HEK293 (cell line): ENCODE data around the gene INHBB.

Source experiments
- CTCF ChIA-PET: fragments of 350-600 bp; formaldehyde crosslinking; extraction: SDS; loops from one replicate; lab custom pipeline; 2021; ENCODE audit warnings: antibody characterized with exemption; lab: Yijun Ruan, JAX
- POLR2A ChIA-PET: fragments of 300-600 bp; formaldehyde crosslinking; extraction: SDS; loops from one replicate; lab custom pipeline; 2020; ENCODE audit warnings: antibody characterized with exemption, inconsistent platforms; lab: Yijun Ruan, JAX
- H3K27ac ChIP-seq: fragments of 200-500 bp; sonication (Bioruptor generic); 2 replicates; pipeline ENCODE4 v1.5.1; 2014; ENCODE audit warnings: low read depth, low read length, control low read depth, inconsistent platforms; ENCODE audit errors: extremely low read depth
- H3K36me3 ChIP-seq, 2 experiments: fragments of 200-500 bp in 1 of 2; sonication (Bioruptor generic) in 1 of 2; 1 replicate in 1 of 2; 2 replicates in 1 of 2; pipeline ENCODE4 v1.5.1; 2014 to 2017; ENCODE audit warnings: inconsistent platforms in 2 of 2, low read length in 2 of 2; ENCODE audit not compliant: control insufficient read depth in 2 of 2, insufficient read depth in 1 of 2
- H3K4me1 ChIP-seq: fragments of 200-500 bp; sonication (Bioruptor generic); 2 replicates; pipeline ENCODE4 v1.5.1; 2014; ENCODE audit warnings: mild to moderate bottlenecking, low read length, inconsistent platforms; ENCODE audit not compliant: control insufficient read depth, insufficient read depth
- H3K4me3 ChIP-seq: 2 replicates; pipeline ENCODE4 v1.5.1; 2011; ENCODE audit warnings: low read depth, mild to moderate bottlenecking, control low read depth, low read length, moderate library complexity
- H3K9me3 ChIP-seq: fragments of 200-500 bp; sonication (Bioruptor generic); 2 replicates; pipeline ENCODE4 v1.5.1; 2014; ENCODE audit warnings: low read depth, low read length, inconsistent platforms; ENCODE audit not compliant: control insufficient read depth, insufficient read depth
- EGR2 ChIP-seq: fragments of 450-650 bp; formaldehyde crosslinking; IDR thresholded peaks from 2 replicates; pipeline ENCODE4 v1.5.1; 2016; ENCODE audit warnings: low read depth, missing biosample characterization, missing genetic modification characterization
- FEZF1 ChIP-seq: fragments of 450-650 bp; formaldehyde crosslinking; IDR thresholded peaks from 2 replicates; pipeline ENCODE4 v1.5.1; 2016; ENCODE audit warnings: missing biosample characterization, missing genetic modification characterization
- GLIS2 ChIP-seq: fragments of 450-650 bp; formaldehyde crosslinking; IDR thresholded peaks from 2 replicates; pipeline ENCODE4 v1.5.1; 2016; ENCODE audit warnings: missing biosample characterization, missing genetic modification characterization
- IKZF3 ChIP-seq: fragments of 450-650 bp; IDR thresholded peaks from 2 replicates; pipeline ENCODE4 v1.5.0; 2018; ENCODE audit warnings: missing biosample characterization, mild to moderate bottlenecking, missing genetic modification characterization, moderate library complexity
- KLF1 ChIP-seq: fragments of 450-650 bp; formaldehyde crosslinking; IDR thresholded peaks from 2 replicates; pipeline ENCODE4 v1.5.1; 2016; ENCODE audit warnings: missing biosample characterization, missing genetic modification characterization
- OSR2 ChIP-seq: fragments of 450-650 bp; formaldehyde crosslinking; IDR thresholded peaks from 2 replicates; pipeline ENCODE4 v1.5.1; 2016; ENCODE audit warnings: missing biosample characterization, missing genetic modification characterization
- TCF7L2 ChIP-seq: IDR thresholded peaks from 2 replicates; pipeline ENCODE4 v1.6.1; 2011; ENCODE audit warnings: low read depth, mild to moderate bottlenecking, inconsistent platforms, low read length, moderate library complexity, borderline replicate concordance
- YY2 ChIP-seq: fragments of 450-650 bp; formaldehyde crosslinking; IDR thresholded peaks from 2 replicates; pipeline ENCODE4 v1.5.1; 2016; ENCODE audit warnings: missing biosample characterization, missing genetic modification characterization
- ZBTB1 ChIP-seq: fragments of 450-650 bp; formaldehyde crosslinking; IDR thresholded peaks from 2 replicates; pipeline ENCODE4 v1.5.1; 2016; ENCODE audit warnings: missing biosample characterization, missing genetic modification characterization
- ZBTB7A ChIP-seq: fragments of 450-650 bp; formaldehyde crosslinking; IDR thresholded peaks from 2 replicates; pipeline ENCODE4 v1.5.1; 2016; ENCODE audit warnings: low read depth, missing biosample characterization, missing genetic modification characterization
- ZNF140 ChIP-seq: fragments of 450-650 bp; formaldehyde crosslinking; IDR thresholded peaks from 2 replicates; pipeline ENCODE4 v1.5.1; 2016; ENCODE audit warnings: missing biosample characterization, missing genetic modification characterization
- ZNF155 ChIP-seq: fragments of 450-650 bp; formaldehyde crosslinking; IDR thresholded peaks from 2 replicates; pipeline ENCODE4 v1.5.1; 2016; ENCODE audit warnings: missing biosample characterization, missing genetic modification characterization
- ZNF2 ChIP-seq: fragments of 450-650 bp; formaldehyde crosslinking; IDR thresholded peaks from 2 replicates; pipeline ENCODE4 v1.5.1; 2016; ENCODE audit warnings: missing biosample characterization, missing genetic modification characterization
- ZNF239 ChIP-seq: fragments of 450-650 bp; formaldehyde crosslinking; IDR thresholded peaks from 2 replicates; pipeline ENCODE4 v1.5.1; 2016; ENCODE audit warnings: missing biosample characterization, missing genetic modification characterization
- ZNF26 ChIP-seq: fragments of 450-650 bp; formaldehyde crosslinking; IDR thresholded peaks from 2 replicates; pipeline ENCODE4 v1.5.1; 2016; ENCODE audit warnings: missing biosample characterization, missing genetic modification characterization
- ZNF280D ChIP-seq: fragments of 450-650 bp; formaldehyde crosslinking; IDR thresholded peaks from 2 replicates; pipeline ENCODE4 v1.5.1; 2016; ENCODE audit warnings: missing biosample characterization, missing genetic modification characterization
- ZNF311 ChIP-seq: fragments of 450-650 bp; formaldehyde crosslinking; IDR thresholded peaks from 2 replicates; pipeline ENCODE4 v1.5.1; 2017; ENCODE audit warnings: missing biosample characterization, missing genetic modification characterization, borderline replicate concordance
- ZNF518A ChIP-seq: fragments of 450-650 bp; formaldehyde crosslinking; conservative IDR thresholded peaks from 2 replicates; pipeline ENCODE4 v1.5.1; 2016; ENCODE audit warnings: low read depth, missing biosample characterization, missing genetic modification characterization
- ZNF580 ChIP-seq: fragments of 450-650 bp; formaldehyde crosslinking; IDR thresholded peaks from 2 replicates; pipeline ENCODE4 v1.5.1; 2016; ENCODE audit warnings: missing biosample characterization, missing genetic modification characterization
- ZNF624 ChIP-seq: fragments of 450-650 bp; formaldehyde crosslinking; IDR thresholded peaks from 2 replicates; pipeline ENCODE4 v1.5.1; 2017; ENCODE audit warnings: missing biosample characterization, missing genetic modification characterization
- ZNF670 ChIP-seq: fragments of 450-650 bp; formaldehyde crosslinking; IDR thresholded peaks from 2 replicates; pipeline ENCODE4 v1.5.1; 2016; ENCODE audit warnings: missing biosample characterization, missing genetic modification characterization, low read depth
- ZNF768 ChIP-seq: fragments of 450-650 bp; formaldehyde crosslinking; IDR thresholded peaks from 2 replicates; pipeline ENCODE4 v1.5.1; 2018; ENCODE audit warnings: missing biosample characterization, mild to moderate bottlenecking, missing genetic modification characterization
- ZNF791 ChIP-seq: fragments of 450-650 bp; formaldehyde crosslinking; IDR thresholded peaks from 2 replicates; pipeline ENCODE4 v1.5.1; 2016; ENCODE audit warnings: missing biosample characterization, missing genetic modification characterization

INHBB gene

GRCh38 chr2:120338015-120338414, 7.9 kb upstream of the INHBB start (continued):
- TF ChIP-seq ZBTB7A (no peak), ZNF580 (tag by site-specific recombination) (no peak), ZNF670 (tag by site-specific recombination) (no peak), ZNF155 (tag by site-specific recombination) (no peak), ZNF518A (tag by site-specific recombination) (no peak)

- Histone ChIP-seq H3K4me1 (no peaks in the 10 kb centered on the region; the same call in 1 of the 2 replicates), H3K27ac (no peak overlapping the region), H3K4me3 (no peak overlapping the region), H3K36me3 (no peaks in the 10 kb centered on the region), H3K9me3 (no peaks in the 10 kb centered on the region)
- TF ChIP-seq ZBTB1 (tag by site-specific recombination) = no peak
- TF ChIP-seq KLF1 = no peak
- no peak for TF ChIP-seq ZNF768 (tag by site-specific recombination)
- no peak for TF ChIP-seq YY2 (tag by site-specific recombination)
- TF ChIP-seq GLIS2 (tag by site-specific recombination) = no peak
- no peak for TF ChIP-seq ZNF239 (tag by site-specific recombination)
- TF ChIP-seq FEZF1 (tag by site-specific recombination) = no peak
- no peak for TF ChIP-seq EGR2 (tag by site-specific recombination)
- no peak for TF ChIP-seq ZNF26 (tag by site-specific recombination)
- no peak for TF ChIP-seq ZNF140 (tag by site-specific recombination)
- TF ChIP-seq ZNF280D (tag by site-specific recombination) = no peak
- TF ChIP-seq ZNF624 (tag by site-specific recombination) = no peak
- no peak for TF ChIP-seq ZNF2 (tag by site-specific recombination)
- no peak for TF ChIP-seq OSR2 (tag by site-specific recombination)
- no peak for TF ChIP-seq ZNF311 (tag by site-specific recombination)
- no peak for TF ChIP-seq TCF7L2
- no peak for TF ChIP-seq IKZF3 (tag by site-specific recombination)
- no peak for TF ChIP-seq ZNF791 (tag by site-specific recombination)
- ChIA-PET CTCF (interaction anchor here (0.6 to 3.0 kb wide), 4 partner anchors 62 to 333 kb away, joined by 4 to 36 read pairs (median 14); no protein-coding TSS in a partner anchor), POLR2A (no interaction called here)
Observed at GRCh38 chr2:120341977-120342376, 4.0 kb upstream of the INHBB start.
